Middle frontal gyrus (tissue), 1 donor: ENCODE measurements around the gene LONRF3.

ENCODE experiments used
- DNase-seq: peaks from one replicate; pipeline ENCODE4 v3.0.0-alpha.2; 2015; ENCODE audit warnings: low spot score; ENCODE audit errors: extremely low spot score

Gene LONRF3

GRCh38 chrX:118974088-118974907 is at the start of gene LONRF3:
LONRF3 (plus strand) TSS chrX:118974618; CDS start chrX:118974781, 163 bp downstream.
- DNase-seq, result no peak

DNA sequence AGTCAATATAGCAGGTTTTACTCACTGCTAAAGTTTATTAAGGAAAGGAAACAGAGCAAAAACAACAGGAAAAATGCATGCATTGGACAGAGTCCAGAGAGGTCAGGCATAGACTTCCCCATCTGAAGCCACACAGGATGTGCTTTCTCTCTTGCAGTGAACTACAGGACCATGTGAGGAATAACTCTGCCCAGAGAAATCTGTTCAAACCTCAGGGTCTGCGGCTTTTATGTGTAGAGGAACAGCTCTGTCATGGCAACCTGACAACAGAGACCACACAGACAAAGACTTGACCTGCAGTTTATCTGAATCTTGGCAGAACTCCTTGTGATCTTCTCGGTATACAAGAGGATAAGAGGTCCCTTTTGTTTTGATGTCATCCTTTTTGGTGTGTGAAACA is 46.3 kb upstream of the LONRF3 start:
- no peak for DNase-seq

DNA sequence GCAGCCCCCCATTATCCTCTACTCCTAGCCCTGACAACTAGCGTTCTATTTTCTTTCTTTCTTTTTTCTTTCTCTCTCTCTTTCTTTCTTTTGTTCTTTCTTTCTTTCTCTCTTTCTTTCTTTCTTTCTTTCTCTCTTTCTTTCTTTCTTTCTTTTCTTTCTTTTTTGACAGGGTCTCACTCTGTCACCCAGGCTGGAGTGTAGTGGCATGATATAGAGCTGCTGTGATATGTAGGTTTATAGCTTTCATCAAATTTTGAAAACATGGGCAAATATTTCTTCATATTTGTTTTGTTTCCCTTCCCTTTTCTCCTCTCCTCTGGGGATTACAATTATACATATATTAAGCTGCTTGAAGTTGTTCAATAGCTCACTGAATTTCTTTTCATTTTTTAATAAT is 39.1 kb upstream of the LONRF3 start:
- DNase-seq, result no peak

- no peak for DNase-seq
Measured at GRCh38 chrX:118941147-118941546, 33.3 kb upstream of the LONRF3 start.

- DNase-seq, result no peak
Measured at GRCh38 chrX:118943102-118943501, 31.3 kb upstream of the LONRF3 start.

DNA sequence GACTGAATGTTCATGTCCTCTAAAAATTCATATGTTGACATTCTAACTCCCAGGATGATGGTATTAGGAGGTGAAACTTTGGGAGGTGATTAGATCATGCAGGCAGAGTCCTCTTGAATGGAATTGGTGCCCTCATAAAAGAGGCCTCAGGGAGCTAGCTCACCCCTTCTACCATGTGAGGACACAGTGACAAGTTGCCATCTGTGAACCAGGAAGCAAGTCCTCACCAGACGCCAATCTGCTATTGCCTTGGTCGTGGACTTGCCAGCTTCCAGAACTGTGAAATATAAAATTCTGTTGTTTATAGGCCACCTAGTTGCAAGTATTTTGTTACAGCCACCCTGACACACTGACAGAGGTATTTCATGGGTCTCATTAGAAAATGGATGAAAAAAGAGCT is 28.5 kb upstream of the LONRF3 start:
- DNase-seq, result no peak

- no peak for DNase-seq
Measured at GRCh38 chrX:118948270-118948669, 26.1 kb upstream of the LONRF3 start.

DNA sequence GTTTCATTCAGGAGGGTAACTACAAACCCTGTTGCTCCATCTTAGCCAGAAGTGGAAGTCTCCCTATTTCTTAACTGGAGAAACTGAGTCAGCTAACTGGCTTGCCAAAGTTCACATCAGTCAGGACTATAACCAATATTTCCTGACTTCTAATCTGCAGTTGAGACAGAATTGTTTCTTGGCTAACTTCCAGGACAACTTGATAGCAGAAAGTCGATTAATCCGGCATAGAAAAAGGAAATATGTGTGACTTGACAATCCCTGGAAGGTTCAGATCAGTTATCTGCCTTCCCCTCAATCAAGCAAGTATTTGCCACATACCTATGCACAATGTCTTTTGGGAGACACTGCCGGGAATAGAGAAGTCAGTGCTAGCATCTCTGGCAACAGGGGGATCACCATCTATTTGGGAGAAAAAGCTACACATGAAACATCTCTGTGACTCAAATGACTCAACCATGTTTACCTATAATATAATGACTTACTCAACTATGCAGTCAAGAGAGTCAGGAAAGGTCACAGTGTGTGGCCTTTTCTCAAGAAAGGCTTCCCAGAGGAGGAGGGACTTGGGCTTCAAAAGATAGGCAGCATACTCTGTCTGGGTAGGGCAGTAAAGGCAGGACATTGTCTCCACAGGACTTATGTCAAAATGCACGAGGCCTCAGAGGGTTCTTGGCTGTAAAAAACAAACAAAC is 12.4 kb upstream of the LONRF3 start:
- no peak for DNase-seq

- DNase-seq, result no peak
Measured at GRCh38 chrX:118963159-118963558, 11.3 kb upstream of the LONRF3 start.

DNA sequence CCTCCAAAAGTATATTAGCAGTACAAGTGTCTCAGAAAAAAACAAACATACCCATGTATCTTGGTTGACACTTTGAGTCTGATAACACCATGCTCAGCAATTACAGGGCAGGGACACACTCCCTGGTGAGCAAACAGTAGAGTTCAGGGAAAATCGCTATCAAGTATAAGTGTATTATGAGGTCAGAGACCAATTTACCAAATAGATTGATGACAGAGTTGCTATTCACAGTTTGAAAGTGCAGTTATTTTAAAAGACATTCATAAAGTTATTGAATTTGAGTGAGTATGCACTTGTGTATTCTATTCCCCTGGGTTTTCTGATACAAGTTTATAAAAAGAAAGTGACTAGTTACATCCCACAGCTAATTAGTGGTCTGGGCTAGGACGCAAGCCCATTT is 10.2 kb upstream of the LONRF3 start:
- DNase-seq, result no peak

GRCh38 chrX:118965395-118965794 is 9.0 kb upstream of the LONRF3 start:
- no peak for DNase-seq

- no peak for DNase-seq
Measured at GRCh38 chrX:118968031-118968430, 6.4 kb upstream of the LONRF3 start.

- DNase-seq, result no peak
Measured at GRCh38 chrX:118971552-118971951, 2.9 kb upstream of the LONRF3 start.

GRCh38 chrX:118973389-118974087 is 880 bp upstream of the LONRF3 start:
- DNase-seq, result no peak

DNA sequence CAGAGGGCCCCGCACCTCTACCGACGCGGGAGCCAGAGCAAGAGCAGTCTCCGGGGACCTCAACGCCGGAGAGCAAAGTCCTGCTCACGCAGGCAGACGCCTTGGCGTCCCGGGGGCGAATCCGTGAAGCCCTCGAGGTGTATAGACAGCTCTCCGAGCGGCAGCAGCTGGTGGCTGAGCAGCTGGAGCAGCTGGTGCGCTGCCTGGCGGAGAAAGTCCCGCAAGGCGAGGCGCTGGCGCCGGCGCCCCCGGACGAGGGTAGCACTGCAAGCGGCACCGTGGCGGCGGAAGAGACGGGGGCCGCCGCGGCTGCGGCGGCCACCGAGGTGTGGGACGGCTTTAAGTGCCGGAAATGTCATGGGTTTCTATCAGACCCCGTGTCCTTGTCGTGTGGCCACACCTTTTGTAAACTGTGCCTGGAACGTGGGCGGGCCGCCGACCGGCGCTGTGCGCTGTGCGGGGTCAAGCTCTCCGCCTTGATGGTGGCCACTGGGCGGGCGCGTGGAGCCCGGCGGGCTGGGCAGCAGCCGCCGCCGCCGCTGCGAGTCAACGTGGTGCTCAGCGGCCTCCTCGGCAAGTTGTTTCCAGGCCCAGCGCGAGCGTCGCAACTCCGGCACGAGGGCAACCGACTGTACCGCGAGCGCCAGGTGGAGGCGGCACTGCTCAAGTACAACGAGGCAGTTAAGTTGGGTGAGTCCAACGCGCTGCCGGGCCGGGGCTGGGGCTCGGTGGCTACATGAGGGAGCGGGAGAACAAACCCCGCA is 672 bp downstream of the LONRF3 start:
- no peak for DNase-seq

- no peak for DNase-seq
Measured at GRCh38 chrX:118975831-118976598, 1.6 kb downstream of the LONRF3 start.

DNA sequence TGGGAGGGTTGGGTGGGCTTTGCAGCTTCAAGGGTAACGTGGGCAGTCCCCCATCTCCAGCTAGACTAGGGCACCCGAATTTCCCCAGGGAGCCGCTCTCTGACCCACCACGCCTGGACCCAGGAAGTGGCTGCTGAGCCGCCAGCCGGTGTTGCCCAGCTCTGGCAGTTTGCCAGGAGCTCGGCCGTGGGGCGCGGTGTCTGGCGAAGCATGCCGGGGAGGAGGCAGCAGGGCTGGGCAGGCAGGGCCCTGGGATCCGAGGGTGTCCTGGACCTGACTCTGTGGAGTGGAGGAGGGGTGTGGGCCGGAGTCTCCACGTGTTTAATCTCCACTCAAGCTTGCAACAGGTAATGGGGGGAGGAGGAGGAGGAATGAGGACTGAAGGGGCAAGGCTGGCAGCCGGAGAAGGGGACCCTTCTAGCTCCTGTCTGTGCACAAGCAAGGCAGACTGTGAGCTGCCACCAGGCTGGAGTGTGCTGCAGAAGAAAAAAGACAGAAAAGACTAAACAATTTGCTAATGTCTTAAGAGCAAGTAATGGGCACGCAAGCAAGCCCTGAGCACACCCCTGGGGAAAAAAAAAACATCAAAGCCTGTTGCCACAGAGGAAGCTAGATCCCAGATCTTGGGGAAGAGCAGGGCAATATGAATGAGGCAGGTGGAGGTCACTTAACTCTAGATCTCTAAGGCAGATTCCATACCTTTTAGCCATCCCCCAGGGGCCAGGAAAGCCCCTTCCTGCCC is 2.4 kb downstream of the LONRF3 start:
- DNase-seq, result no peak

- no peak for DNase-seq
Measured at GRCh38 chrX:118977424-118977823, 3.0 kb downstream of the LONRF3 start.

DNA sequence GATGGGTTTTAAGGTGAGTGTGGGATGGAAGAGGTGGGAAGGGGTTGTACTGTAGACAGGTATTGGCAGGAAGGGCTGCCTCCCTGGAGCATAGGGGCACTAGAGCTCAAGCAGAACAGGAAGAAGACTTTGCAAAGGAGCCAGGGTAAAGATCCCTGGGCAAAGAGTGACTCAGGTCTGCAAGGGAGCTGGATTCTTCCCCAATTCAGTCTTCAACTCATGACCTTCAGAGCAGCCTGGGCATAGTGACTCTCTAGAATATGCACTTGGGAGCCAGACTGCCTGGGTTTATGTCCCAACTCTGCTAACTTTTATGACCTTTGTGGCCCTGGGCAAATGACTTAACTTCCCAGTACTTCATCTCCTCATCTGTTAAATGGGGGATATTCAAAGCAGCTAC is 4.0 kb downstream of the LONRF3 start:
- DNase-seq, result no peak

DNA sequence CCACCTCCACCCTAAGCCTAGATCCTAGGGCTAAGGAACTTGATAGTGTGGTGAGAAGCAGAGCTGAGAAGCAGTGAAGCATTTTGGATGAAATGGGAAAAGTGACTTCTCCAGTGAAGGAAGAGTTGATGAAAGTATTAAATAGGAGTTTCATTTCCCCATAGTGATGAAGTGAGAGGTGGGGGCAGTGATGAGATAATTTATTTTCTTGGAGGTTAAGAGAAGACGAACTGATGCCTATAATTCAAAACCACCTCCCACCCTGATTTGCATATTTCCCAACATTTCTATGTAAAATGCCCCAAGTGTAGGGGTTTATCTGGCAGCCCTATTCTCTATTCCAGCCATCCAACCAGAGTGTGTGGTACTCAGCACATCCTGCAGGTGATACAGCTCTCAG is 6.3 kb downstream of the LONRF3 start:
- no peak for DNase-seq
